PC-9 (cell line): ENCODE measurements around the gene RYR1. TPM values are rescaled to one million over a fixed set of nuclear protein-coding genes. Genes with fewer than 3 reads are reported as not detected.
"Not testable (repeated sequence)": the region's sequence is repeated elsewhere in the genome, so short reads cannot be mapped to it uniquely, and the experiment has no call there.

Source experiments
- BruUV-seq: library from RNA; stranded (reverse); fragments of 400-500 nt; replicated peaks from 2 replicates; lab custom pipeline; 2021; lab: Mats Ljungman, UMichigan
- CTCF ChIA-PET: fragments of 300-600 bp; sonication (Branson Sonifier 250); formaldehyde crosslinking; loops from one replicate; lab custom pipeline; 2022; ENCODE audit warnings: antibody characterized with exemption; lab: Charles Lee
- POLR2A ChIA-PET: fragments of 300-600 bp; sonication (Branson Sonifier 250); formaldehyde crosslinking; loops from one replicate; lab custom pipeline; 2022; ENCODE audit warnings: antibody characterized with exemption; ENCODE audit not compliant: unreplicated experiment; lab: Charles Lee
- DNase-seq, 2 experiments: peaks; one replicate each; pipeline versions ENCODE4 v3.0.0 to v3.0.0-alpha.2; 2015 to 2022; ENCODE audit warnings: mixed read lengths in 1 of 2
- H2AFZ ChIP-seq: fragments of 200-600 bp; sonication (generic); 2 replicates; pipeline ENCODE4 v1.8.1; 2017; ENCODE audit warnings: antibody characterized with exemption
- H3F3A ChIP-seq: fragments of 200-600 bp; sonication (generic); 2 replicates; pipeline ENCODE4 v1.8.1; 2017; ENCODE audit warnings: antibody characterized with exemption, mild to moderate bottlenecking, low read depth; ENCODE audit not compliant: insufficient read depth
- H3K27ac ChIP-seq: fragments of 200-600 bp; sonication (generic); 2 replicates; pipeline ENCODE4 v1.6.1; 2016; ENCODE audit warnings: mixed run types
- H3K27me3 ChIP-seq: fragments of 200-600 bp; sonication (generic); 2 replicates; pipeline ENCODE4 v1.6.1; 2016; ENCODE audit warnings: low read depth, mixed run types; ENCODE audit not compliant: insufficient read depth
- H3K36me3 ChIP-seq: fragments of 200-600 bp; sonication (generic); 2 replicates; pipeline ENCODE4 v1.6.1; 2016; ENCODE audit warnings: low read depth, mixed run types
- H3K4me1 ChIP-seq: fragments of 200-600 bp; sonication (generic); replicated peaks from 2 replicates; pipeline ENCODE4 v1.6.1; 2016; ENCODE audit warnings: mixed run types; ENCODE audit not compliant: insufficient read depth
- H3K4me2 ChIP-seq: fragments of 200-600 bp; sonication (generic); 2 replicates; pipeline ENCODE4 v1.6.1; 2017; ENCODE audit warnings: mixed run types
- H3K4me3 ChIP-seq: fragments of 200-600 bp; sonication (generic); 2 replicates; pipeline ENCODE4 v1.6.1; 2016; ENCODE audit warnings: mixed run types
- H3K79me2 ChIP-seq: fragments of 200-600 bp; sonication (generic); 2 replicates; pipeline ENCODE4 v1.6.1; 2017; ENCODE audit warnings: low read depth, mixed run types
- H3K9me2 ChIP-seq: fragments of 200-600 bp; sonication (generic); 2 replicates; pipeline ENCODE4 v1.8.1; 2017; ENCODE audit warnings: mild to moderate bottlenecking; ENCODE audit not compliant: insufficient read depth
- H3K9me3 ChIP-seq: fragments of 200-600 bp; sonication (generic); 2 replicates; pipeline ENCODE4 v1.8.1; 2016; ENCODE audit warnings: low read depth; ENCODE audit not compliant: insufficient read depth
- H4K20me1 ChIP-seq: fragments of 200-600 bp; sonication (generic); 2 replicates; pipeline ENCODE4 v1.8.1; 2017; ENCODE audit not compliant: insufficient read depth
- EZH2 ChIP-seq: fragments of 200-600 bp; sonication (generic); IDR thresholded peaks from 2 replicates; pipeline ENCODE4 v1.8.0; 2017; ENCODE audit warnings: antibody characterized with exemption, low read depth
- intact Hi-C: fragments of 100-400 bp; cut with micrococcal nuclease; formaldehyde crosslinking; loops from one replicate; pipeline ENCODE4 v1.10.0; 2022; ENCODE audit not compliant: unreplicated experiment
- total RNA-seq: library from RNA; stranded (reverse); gene quantifications from 2 replicates; pipeline ENCODE4 v1.2.3, GENCODE V29; 2021
- TF ChIP-seq, protein P1 (sequence below): fragments of 200-600 bp; sonication (generic); conservative IDR thresholded peaks from 2 replicates; pipeline ENCODE4 v1.6.1; 2017; ENCODE audit warnings: mixed run types, antibody characterized with exemption, mild to moderate bottlenecking, moderate library complexity

Gene RYR1
- total RNA-seq, 1 experiment from 2014 or later, result 1.0 TPM

GRCh38 chr19:38557205-38557799 is 123.8 kb downstream of the RYR1 start:
- Histone ChIP-seq H3K4me3 (no peak overlapping the region), H3K79me2 (no peaks in the 10 kb centered on the region), H3K27me3 (no peaks in the 10 kb centered on the region), H2AFZ (no peak overlapping the region), H3K4me2 (no peak overlapping the region), H3K9me2 (no peaks in the 10 kb centered on the region), H3K27ac (no peak overlapping the region), H3K4me1 (peaks cover 7% of the 10 kb centered on the region; the same call in 1 of the 2 replicates), H4K20me1 (no peaks in the 10 kb centered on the region), H3K9me3 (no peaks in the 10 kb centered on the region), H3K36me3 (no peaks in the 10 kb centered on the region), H3F3A (peaks cover 3% of the 10 kb centered on the region; the same call in 1 of the 2 replicates)
- POLR2A ChIA-PET, result interaction anchor here (0.6 kb wide), 1 partner anchor 134 kb away, joined by 7 read pairs; no protein-coding TSS in a partner anchor
- CTCF ChIA-PET, result interaction anchor here (0.6 to 1.0 kb wide), 2 partner anchors 50 to 77 kb away, joined by 3 to 5 read pairs; no protein-coding TSS in a partner anchor
- DNase-seq, result peak in 1 of 2 experiments; percentile 32
- TF ChIP-seq, protein P1, sequence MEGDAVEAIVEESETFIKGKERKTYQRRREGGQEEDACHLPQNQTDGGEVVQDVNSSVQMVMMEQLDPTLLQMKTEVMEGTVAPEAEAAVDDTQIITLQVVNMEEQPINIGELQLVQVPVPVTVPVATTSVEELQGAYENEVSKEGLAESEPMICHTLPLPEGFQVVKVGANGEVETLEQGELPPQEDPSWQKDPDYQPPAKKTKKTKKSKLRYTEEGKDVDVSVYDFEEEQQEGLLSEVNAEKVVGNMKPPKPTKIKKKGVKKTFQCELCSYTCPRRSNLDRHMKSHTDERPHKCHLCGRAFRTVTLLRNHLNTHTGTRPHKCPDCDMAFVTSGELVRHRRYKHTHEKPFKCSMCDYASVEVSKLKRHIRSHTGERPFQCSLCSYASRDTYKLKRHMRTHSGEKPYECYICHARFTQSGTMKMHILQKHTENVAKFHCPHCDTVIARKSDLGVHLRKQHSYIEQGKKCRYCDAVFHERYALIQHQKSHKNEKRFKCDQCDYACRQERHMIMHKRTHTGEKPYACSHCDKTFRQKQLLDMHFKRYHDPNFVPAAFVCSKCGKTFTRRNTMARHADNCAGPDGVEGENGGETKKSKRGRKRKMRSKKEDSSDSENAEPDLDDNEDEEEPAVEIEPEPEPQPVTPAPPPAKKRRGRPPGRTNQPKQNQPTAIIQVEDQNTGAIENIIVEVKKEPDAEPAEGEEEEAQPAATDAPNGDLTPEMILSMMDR, result 0 out of 2 replicates have a peak, but pooled peaks have one; percentile 7
- TF ChIP-seq EZH2, result no peak
- no TSS peak for BruUV-seq
- intact Hi-C loops, result loop anchor here (5.0 kb wide), 2 partner anchors 80 to 280 kb away; no protein-coding TSS in a partner anchor

DNA sequence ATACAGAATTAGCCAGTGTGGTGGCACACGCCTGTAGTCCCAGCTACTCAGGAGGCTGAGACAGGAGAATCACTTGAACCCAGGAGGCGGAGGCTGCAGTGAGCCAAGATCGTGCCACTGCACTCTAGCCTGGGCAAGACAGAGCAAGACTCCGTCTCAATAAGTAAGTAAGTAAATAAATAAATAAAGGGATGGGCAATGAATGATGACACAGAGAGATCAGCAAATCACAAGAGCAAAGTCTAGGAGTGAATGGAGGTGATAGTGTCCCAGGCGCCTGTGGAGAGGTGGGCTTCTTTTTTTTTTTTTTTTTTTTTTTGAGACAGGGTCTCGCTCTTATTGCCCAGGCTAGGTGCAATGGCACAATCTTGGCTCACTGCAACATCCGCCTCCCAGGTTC is 125.4 kb downstream of the RYR1 start:
- H3F3A ChIP-seq, H3K27me3 ChIP-seq, H3K4me3 ChIP-seq, H2AFZ ChIP-seq, CTCF ChIA-PET, BruUV-seq, H3K36me3 ChIP-seq, H3K9me2 ChIP-seq, DNase-seq, POLR2A ChIA-PET, H3K4me2 ChIP-seq, H3K4me1 ChIP-seq, H3K9me3 ChIP-seq, H3K79me2 ChIP-seq, H3K27ac ChIP-seq, H4K20me1 ChIP-seq: not testable (repeated sequence)
- intact Hi-C loops, result loop anchor here (5.0 kb wide), 2 partner anchors 78 to 278 kb away; no protein-coding TSS in a partner anchor

GRCh38 chr19:38559428-38560401 is 126.2 kb downstream of the RYR1 start:
- H3K79me2 ChIP-seq, result no peaks in the 10 kb centered on the region
- no peak overlapping the region for H2AFZ ChIP-seq
- H3K27ac ChIP-seq, result no peak overlapping the region
- H3K9me3 ChIP-seq, result no peaks in the 10 kb centered on the region
- no peak overlapping the region for H3K4me2 ChIP-seq
- no peaks in the 10 kb centered on the region for H3K36me3 ChIP-seq
- H3K27me3 ChIP-seq, result no peaks in the 10 kb centered on the region; the same call in 1 of the 2 replicates
- intact Hi-C loops, result loop anchor here (5.0 kb wide), 2 partner anchors 78 to 278 kb away; no protein-coding TSS in a partner anchor
- no peak overlapping the region for H3K4me3 ChIP-seq
- H3K9me2 ChIP-seq, result no peaks in the 10 kb centered on the region
- POLR2A ChIA-PET, result no interaction called here
- H3K4me1 ChIP-seq, result peaks cover 7% of the 10 kb centered on the region; the same call in 1 of the 2 replicates
- CTCF ChIA-PET, result no interaction called here
- no TSS peak for BruUV-seq
- peaks cover 3% of the 10 kb centered on the region; the same call in 1 of the 2 replicates for H3F3A ChIP-seq
- no peaks in the 10 kb centered on the region for H4K20me1 ChIP-seq
- no peak for TF ChIP-seq EZH2
- TF ChIP-seq, protein P1, result no peak
- no peak for DNase-seq
